Astrocyte (in vitro differentiated cells and primary cell): ENCODE results near the gene ZNF326. TPM values are rescaled to one million over a fixed set of nuclear protein-coding genes. Genes with fewer than 3 reads are reported as not detected.
A peak's percentile ranks its signal among the peaks of the same experiment; 100 is the strongest.

Experiments used
- DNase-seq: peaks from one replicate; pipeline ENCODE4 v3.0.0-alpha.2; 2010; ENCODE audit warnings: low read depth
- FAIRE-seq: peaks from 2 replicates; lab custom pipeline; 2011; peaks lifted over from hg19 to GRCh38; lab: Jason Lieb, UNC
- H2AFZ ChIP-seq: 2 replicates; pipeline ENCODE4 v1.6.0; 2012; ENCODE audit warnings: low read depth, low read length, inconsistent platforms
- H3K27ac ChIP-seq: 2 replicates; pipeline ENCODE4 v1.5.1; 2011; ENCODE audit warnings: low read depth, low read length, inconsistent platforms
- H3K27me3 ChIP-seq: 2 replicates; pipeline ENCODE4 v1.6.0; 2011; ENCODE audit warnings: low read length, inconsistent platforms; ENCODE audit not compliant: insufficient read depth
- H3K36me3 ChIP-seq: 2 replicates; pipeline ENCODE4 v1.5.1; 2011; ENCODE audit warnings: low read length, inconsistent platforms; ENCODE audit not compliant: insufficient read depth
- H3K4me1 ChIP-seq: 2 replicates; pipeline ENCODE4 v1.5.1; 2011; ENCODE audit warnings: low read length, inconsistent platforms; ENCODE audit not compliant: insufficient read depth
- H3K4me2 ChIP-seq: 2 replicates; pipeline ENCODE4 v1.6.0; 2012; ENCODE audit warnings: low read length, inconsistent platforms
- H3K4me3 ChIP-seq: 2 replicates; pipeline ENCODE4 v1.5.1; 2011; ENCODE audit warnings: low read depth, mild to moderate bottlenecking, low read length, inconsistent platforms; ENCODE audit not compliant: insufficient read depth
- H3K79me2 ChIP-seq: 2 replicates; pipeline ENCODE4 v1.6.0; 2012; ENCODE audit warnings: mild to moderate bottlenecking, low read length, inconsistent platforms; ENCODE audit not compliant: insufficient read depth
- H3K9ac ChIP-seq: 2 replicates; pipeline ENCODE4 v1.6.0; 2012; ENCODE audit warnings: mild to moderate bottlenecking, low read length, inconsistent platforms
- H3K9me3 ChIP-seq: 2 replicates; pipeline ENCODE4 v1.5.1; 2012; ENCODE audit warnings: low read depth, mild to moderate bottlenecking, low read length, inconsistent platforms; ENCODE audit not compliant: insufficient read depth
- H4K20me1 ChIP-seq: 2 replicates; pipeline ENCODE4 v1.6.0; 2012; ENCODE audit warnings: low read length, inconsistent platforms; ENCODE audit not compliant: insufficient read depth
- H3K27ac Mint-ChIP-seq: one replicate; pipeline ENCODE4 v1.8.0; 2021; ENCODE audit warnings: mild to moderate bottlenecking, mixed read lengths; ENCODE audit not compliant: unreplicated experiment
- H3K27me3 Mint-ChIP-seq: one replicate; pipeline ENCODE4 v1.8.0; 2021; ENCODE audit warnings: low read depth, mixed read lengths; ENCODE audit not compliant: unreplicated experiment
- H3K36me3 Mint-ChIP-seq: one replicate; pipeline ENCODE4 v1.8.0; 2021; ENCODE audit warnings: low read depth, mixed read lengths; ENCODE audit not compliant: unreplicated experiment
- H3K4me1 Mint-ChIP-seq: one replicate; pipeline ENCODE4 v1.8.0; 2021; ENCODE audit warnings: low read depth, mixed read lengths; ENCODE audit not compliant: unreplicated experiment
- H3K4me3 Mint-ChIP-seq: one replicate; pipeline ENCODE4 v1.8.0; 2021; ENCODE audit warnings: mild to moderate bottlenecking, moderate library complexity, mixed read lengths; ENCODE audit not compliant: unreplicated experiment
- H3K9me3 Mint-ChIP-seq: one replicate; pipeline ENCODE4 v1.8.0; 2021; ENCODE audit warnings: mild to moderate bottlenecking, mixed read lengths; ENCODE audit not compliant: unreplicated experiment
- CTCF ChIP-seq: IDR thresholded peaks from 2 replicates; pipeline ENCODE4 v1.5.1; 2011; ENCODE audit warnings: low read depth, mild to moderate bottlenecking, inconsistent platforms, low read length, moderate library complexity; ENCODE audit not compliant: insufficient read depth
- EZH2 ChIP-seq: IDR thresholded peaks from 2 replicates; pipeline ENCODE4 v1.6.1; 2012; ENCODE audit warnings: mild to moderate bottlenecking, low read length, inconsistent platforms; ENCODE audit not compliant: insufficient read depth
- total RNA-seq: library from RNA; stranded (reverse); gene quantifications from 2 replicates; pipeline ENCODE4 v1.2.1, GENCODE V29; 2021

Gene ZNF326
- total RNA-seq, 1 donor from 2014 or later, result 27.7 TPM

- no peak overlapping the region for H3K27ac Mint-ChIP-seq
- Histone ChIP-seq H3K9me3 (no peaks in the 10 kb centered on the region), H3K27me3 (no peaks in the 10 kb centered on the region), H3K79me2 (peaks cover 61% of the 10 kb centered on the region), H3K4me1 (no peaks in the 10 kb centered on the region), H3K4me2 (no peak overlapping the region), H3K9ac (no peak overlapping the region), H3K4me3 (no peak overlapping the region), H4K20me1 (peaks cover 35% of the 10 kb centered on the region), H3K27ac (no peak overlapping the region), H3K36me3 (peaks cover 24% of the 10 kb centered on the region), H2AFZ (no peak overlapping the region)
- no peaks in the 10 kb centered on the region for H3K9me3 Mint-ChIP-seq
- no peak for TF ChIP-seq EZH2
- TF ChIP-seq CTCF, result no peak
- peaks cover 4% of the 10 kb centered on the region for H3K4me1 Mint-ChIP-seq
- H3K36me3 Mint-ChIP-seq, result peaks cover 13% of the 10 kb centered on the region
- DNase-seq (peak; percentile 14), FAIRE-seq (no peak)
- no peak overlapping the region for H3K4me3 Mint-ChIP-seq
- H3K27me3 Mint-ChIP-seq, result no peaks in the 10 kb centered on the region
Observed at GRCh38 chr1:90007979-90008404, 13.1 kb downstream of the ZNF326 start.

- Histone ChIP-seq H3K9me3 (no peaks in the 10 kb centered on the region), H3K4me1 (no peaks in the 10 kb centered on the region), H2AFZ (no peak overlapping the region), H3K27ac (no peak overlapping the region), H3K9ac (no peak overlapping the region), H3K79me2 (peaks cover 22% of the 10 kb centered on the region), H3K36me3 (peaks cover 39% of the 10 kb centered on the region), H3K4me2 (no peak overlapping the region), H3K4me3 (no peak overlapping the region), H4K20me1 (peaks cover 15% of the 10 kb centered on the region), H3K27me3 (no peaks in the 10 kb centered on the region)
- Mint-ChIP-seq H3K27ac (no peak overlapping the region), H3K27me3 (no peaks in the 10 kb centered on the region), H3K9me3 (no peaks in the 10 kb centered on the region), H3K4me3 (no peak overlapping the region), H3K4me1 (peaks cover 4% of the 10 kb centered on the region), H3K36me3 (peaks cover 25% of the 10 kb centered on the region)
- no peak for TF ChIP-seq CTCF
- FAIRE-seq (no peak), DNase-seq (no peak)
Observed at GRCh38 chr1:90012300-90012699, 17.4 kb downstream of the ZNF326 start.

GRCh38 chr1:90023691-90024090 lies 28.8 kb downstream of the ZNF326 start:
- Mint-ChIP-seq H3K36me3 (peaks cover 67% of the 10 kb centered on the region), H3K27me3 (no peaks in the 10 kb centered on the region), H3K4me1 (no peaks in the 10 kb centered on the region), H3K27ac (no peak overlapping the region), H3K9me3 (peaks cover 27% of the 10 kb centered on the region), H3K4me3 (no peak overlapping the region)
- Histone ChIP-seq H3K4me2 (no peak overlapping the region), H3K36me3 (peaks cover 60% of the 10 kb centered on the region), H3K4me1 (no peaks in the 10 kb centered on the region), H3K27ac (no peak overlapping the region), H3K4me3 (no peak overlapping the region), H3K79me2 (no peaks in the 10 kb centered on the region), H4K20me1 (peaks cover 3% of the 10 kb centered on the region), H3K9me3 (peaks cover 10% of the 10 kb centered on the region), H2AFZ (no peak overlapping the region), H3K27me3 (no peaks in the 10 kb centered on the region), H3K9ac (no peak overlapping the region)
- DNase-seq (no peak), FAIRE-seq (peak; percentile 47)
- no peak for TF ChIP-seq CTCF
